Uterus (tissue), 2 donors: ENCODE data around the gene PDE8A.

ENCODE experiments used
- POLR2A ChIP-seq, 2 donors: fragments of 450-650 bp; IDR thresholded peaks; one replicate each; pipeline ENCODE4 v1.6.1; 2016; ENCODE audit warnings: antibody characterized with exemption in 2 of 2, mild to moderate bottlenecking in 1 of 2, moderate library complexity in 1 of 2
- TF ChIP-seq, protein P1 (sequence below), 4 experiments: fragments of 200-600 bp in 2 of 4; fragments of 450-650 bp in 2 of 4; sonication (generic) in 2 of 4; IDR thresholded peaks; one replicate each; pipeline ENCODE4 v1.5.1; 2016 to 2019; ENCODE audit warnings: antibody characterized with exemption in 4 of 4, mild to moderate bottlenecking in 2 of 4, moderate library complexity in 1 of 4

DNA sequence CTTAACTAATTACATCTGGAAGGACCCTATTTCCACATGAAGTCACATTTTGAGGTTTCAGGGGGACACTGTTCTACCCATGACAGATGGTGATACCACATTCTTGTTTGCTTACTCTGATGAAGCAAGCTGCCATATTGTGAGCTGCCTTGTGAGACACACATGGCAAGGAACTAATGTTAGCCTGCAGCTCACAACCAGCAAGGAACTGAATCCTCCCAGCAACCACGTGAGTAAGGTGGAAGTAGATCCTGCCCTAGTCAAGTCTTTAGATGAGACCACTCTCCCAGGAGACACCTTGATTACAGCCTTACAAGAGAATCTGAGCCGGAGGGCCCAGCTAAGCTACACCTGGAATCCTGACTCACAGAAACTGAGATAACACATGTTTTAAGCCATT, 160.1 kb downstream of the PDE8A start:
- no peak for TF ChIP-seq POLR2A (IDR thresholded peaks at IDR 0.05)
- TF ChIP-seq, protein P1, sequence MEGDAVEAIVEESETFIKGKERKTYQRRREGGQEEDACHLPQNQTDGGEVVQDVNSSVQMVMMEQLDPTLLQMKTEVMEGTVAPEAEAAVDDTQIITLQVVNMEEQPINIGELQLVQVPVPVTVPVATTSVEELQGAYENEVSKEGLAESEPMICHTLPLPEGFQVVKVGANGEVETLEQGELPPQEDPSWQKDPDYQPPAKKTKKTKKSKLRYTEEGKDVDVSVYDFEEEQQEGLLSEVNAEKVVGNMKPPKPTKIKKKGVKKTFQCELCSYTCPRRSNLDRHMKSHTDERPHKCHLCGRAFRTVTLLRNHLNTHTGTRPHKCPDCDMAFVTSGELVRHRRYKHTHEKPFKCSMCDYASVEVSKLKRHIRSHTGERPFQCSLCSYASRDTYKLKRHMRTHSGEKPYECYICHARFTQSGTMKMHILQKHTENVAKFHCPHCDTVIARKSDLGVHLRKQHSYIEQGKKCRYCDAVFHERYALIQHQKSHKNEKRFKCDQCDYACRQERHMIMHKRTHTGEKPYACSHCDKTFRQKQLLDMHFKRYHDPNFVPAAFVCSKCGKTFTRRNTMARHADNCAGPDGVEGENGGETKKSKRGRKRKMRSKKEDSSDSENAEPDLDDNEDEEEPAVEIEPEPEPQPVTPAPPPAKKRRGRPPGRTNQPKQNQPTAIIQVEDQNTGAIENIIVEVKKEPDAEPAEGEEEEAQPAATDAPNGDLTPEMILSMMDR (IDR thresholded peaks at IDR 0.05): no peak
